ENCODE results near the gene LIPE.

DNA sequence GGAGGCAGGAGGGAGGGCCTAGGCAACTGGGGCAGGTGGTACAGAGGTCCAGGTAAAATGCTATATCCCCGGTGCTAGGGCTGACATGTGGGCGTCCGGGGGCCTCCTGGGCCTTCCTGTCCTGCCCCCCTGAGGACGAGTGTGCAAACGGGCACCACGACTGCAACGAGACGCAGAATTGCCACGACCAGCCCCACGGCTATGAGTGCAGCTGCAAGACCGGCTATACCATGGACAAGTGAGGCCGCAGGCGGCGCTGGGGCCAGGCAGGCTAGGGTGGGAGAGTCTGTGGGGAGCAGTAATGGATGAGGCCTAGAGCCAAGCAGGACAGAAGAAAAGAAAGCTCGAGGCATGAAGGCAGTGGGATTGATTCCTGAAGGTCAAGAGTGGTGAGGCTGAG is 58.4 kb downstream of the LIPE start:
- TF ChIP-seq, protein P1, sequence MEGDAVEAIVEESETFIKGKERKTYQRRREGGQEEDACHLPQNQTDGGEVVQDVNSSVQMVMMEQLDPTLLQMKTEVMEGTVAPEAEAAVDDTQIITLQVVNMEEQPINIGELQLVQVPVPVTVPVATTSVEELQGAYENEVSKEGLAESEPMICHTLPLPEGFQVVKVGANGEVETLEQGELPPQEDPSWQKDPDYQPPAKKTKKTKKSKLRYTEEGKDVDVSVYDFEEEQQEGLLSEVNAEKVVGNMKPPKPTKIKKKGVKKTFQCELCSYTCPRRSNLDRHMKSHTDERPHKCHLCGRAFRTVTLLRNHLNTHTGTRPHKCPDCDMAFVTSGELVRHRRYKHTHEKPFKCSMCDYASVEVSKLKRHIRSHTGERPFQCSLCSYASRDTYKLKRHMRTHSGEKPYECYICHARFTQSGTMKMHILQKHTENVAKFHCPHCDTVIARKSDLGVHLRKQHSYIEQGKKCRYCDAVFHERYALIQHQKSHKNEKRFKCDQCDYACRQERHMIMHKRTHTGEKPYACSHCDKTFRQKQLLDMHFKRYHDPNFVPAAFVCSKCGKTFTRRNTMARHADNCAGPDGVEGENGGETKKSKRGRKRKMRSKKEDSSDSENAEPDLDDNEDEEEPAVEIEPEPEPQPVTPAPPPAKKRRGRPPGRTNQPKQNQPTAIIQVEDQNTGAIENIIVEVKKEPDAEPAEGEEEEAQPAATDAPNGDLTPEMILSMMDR (IDR thresholded peaks at IDR 0.05): no peak
- TF ChIP-seq EP300 (IDR thresholded peaks at IDR 0.05): no peak
